GM12801 (cell line): ENCODE data around the gene SMAD7.

Source experiments
- TF ChIP-seq, protein P1 (sequence below): IDR thresholded peaks from one replicate; pipeline ENCODE4 v1.5.1; 2011; ENCODE audit warnings: control low read depth; ENCODE audit not compliant: insufficient read length; ENCODE audit errors: extremely low read depth

Gene SMAD7

GRCh38 chr18:48923746-48924629, 26.8 kb downstream of the SMAD7 start:
- TF ChIP-seq, protein P1, sequence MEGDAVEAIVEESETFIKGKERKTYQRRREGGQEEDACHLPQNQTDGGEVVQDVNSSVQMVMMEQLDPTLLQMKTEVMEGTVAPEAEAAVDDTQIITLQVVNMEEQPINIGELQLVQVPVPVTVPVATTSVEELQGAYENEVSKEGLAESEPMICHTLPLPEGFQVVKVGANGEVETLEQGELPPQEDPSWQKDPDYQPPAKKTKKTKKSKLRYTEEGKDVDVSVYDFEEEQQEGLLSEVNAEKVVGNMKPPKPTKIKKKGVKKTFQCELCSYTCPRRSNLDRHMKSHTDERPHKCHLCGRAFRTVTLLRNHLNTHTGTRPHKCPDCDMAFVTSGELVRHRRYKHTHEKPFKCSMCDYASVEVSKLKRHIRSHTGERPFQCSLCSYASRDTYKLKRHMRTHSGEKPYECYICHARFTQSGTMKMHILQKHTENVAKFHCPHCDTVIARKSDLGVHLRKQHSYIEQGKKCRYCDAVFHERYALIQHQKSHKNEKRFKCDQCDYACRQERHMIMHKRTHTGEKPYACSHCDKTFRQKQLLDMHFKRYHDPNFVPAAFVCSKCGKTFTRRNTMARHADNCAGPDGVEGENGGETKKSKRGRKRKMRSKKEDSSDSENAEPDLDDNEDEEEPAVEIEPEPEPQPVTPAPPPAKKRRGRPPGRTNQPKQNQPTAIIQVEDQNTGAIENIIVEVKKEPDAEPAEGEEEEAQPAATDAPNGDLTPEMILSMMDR: no peak

- TF ChIP-seq, protein P1: no peak
Measured at GRCh38 chr18:48922801-48923730, 27.7 kb downstream of the SMAD7 start.

- TF ChIP-seq, protein P1: no peak
Measured at GRCh38 chr18:48922226-48922800, 28.5 kb downstream of the SMAD7 start.

DNA sequence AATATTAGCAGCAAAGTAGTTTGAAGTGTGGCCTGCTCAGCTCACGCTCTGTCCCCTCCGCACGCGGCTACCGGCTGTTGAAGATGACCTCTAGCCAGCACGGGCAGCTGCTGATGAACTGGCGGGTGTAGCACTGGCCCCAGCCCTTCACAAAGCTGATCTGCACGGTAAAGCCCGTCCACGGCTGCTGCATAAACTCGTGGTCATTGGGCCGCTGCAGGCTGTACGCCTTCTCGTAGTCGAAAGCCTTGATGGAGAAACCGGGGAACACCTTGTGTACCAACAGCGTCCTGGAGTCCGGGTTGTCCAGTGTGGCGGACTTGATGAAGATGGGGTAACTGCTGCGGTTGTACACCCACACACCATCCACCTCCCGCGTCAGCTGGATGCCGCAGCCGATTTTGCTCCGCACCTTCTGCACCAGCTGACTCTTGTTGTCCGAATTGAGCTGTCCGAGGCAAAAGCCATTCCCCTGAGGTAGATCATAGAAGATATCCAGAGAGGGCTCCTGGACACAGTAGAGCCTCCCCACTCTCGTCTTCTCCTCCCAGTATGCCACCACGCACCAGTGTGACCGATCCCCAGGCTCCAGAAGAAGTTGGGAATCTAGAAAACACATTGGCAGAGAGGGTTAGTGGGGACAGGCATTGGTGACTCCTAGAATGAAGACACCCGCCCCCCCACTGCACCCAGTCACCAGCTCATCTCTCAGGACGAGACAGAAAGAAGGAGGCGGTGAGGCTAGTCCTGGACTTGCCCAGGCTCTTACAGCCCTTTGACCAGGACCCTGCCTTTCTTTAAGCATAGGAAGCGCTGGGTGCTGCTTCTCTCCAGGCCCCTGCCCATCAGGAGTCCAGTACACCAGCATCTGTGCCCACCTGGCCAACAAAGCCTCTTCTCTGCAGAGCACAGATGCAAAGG, 29.2 kb downstream of the SMAD7 start:
- TF ChIP-seq, protein P1: no peak

GRCh38 chr18:48920408-48921038, 30.2 kb downstream of the SMAD7 start:
- TF ChIP-seq, protein P1: no peak

- TF ChIP-seq, protein P1: no peak
Measured at GRCh38 chr18:48919547-48919946, 31.2 kb downstream of the SMAD7 start.
